BLaER1 treated with 17β-estradiol and CSF1 and Interleukin-3, amounts not matched to agents 10 nM and 100 nM (cell line): ENCODE results near the gene SULT4A1.

Experiments used
- H3K27ac ChIP-seq, 11 experiments: shearing (Covaris generic); formaldehyde crosslinking; 2 replicates each; pipeline ENCODE4 v1.8.1; 2022
- H3K27me3 ChIP-seq, 11 experiments: shearing (Covaris generic); formaldehyde crosslinking; 2 replicates each; pipeline ENCODE4 v1.8.1; 2022
- H3K36me3 ChIP-seq, 11 experiments: shearing (Covaris generic); formaldehyde crosslinking; 2 replicates each; pipeline ENCODE4 v1.8.1; 2022
- H3K4me1 ChIP-seq, 10 experiments: shearing (Covaris generic); formaldehyde crosslinking; 2 replicates each; pipeline ENCODE4 v1.8.1; 2022
- H3K4me2 ChIP-seq, 11 experiments: shearing (Covaris generic); formaldehyde crosslinking; 2 replicates each; pipeline ENCODE4 v1.8.1; 2022
- H3K4me3 ChIP-seq, 10 experiments: shearing (Covaris generic); formaldehyde crosslinking; 2 replicates each; pipeline ENCODE4 v1.8.1; 2022
- H3K9ac ChIP-seq, 11 experiments: shearing (Covaris generic); formaldehyde crosslinking; 2 replicates each; pipeline ENCODE4 v1.8.1; 2022
- H3K9me3 ChIP-seq, 11 experiments: shearing (Covaris generic); formaldehyde crosslinking; replicated peaks in 1 of 11; 2 replicates each; pipeline ENCODE4 v1.8.1; 2022
- H4K20me1 ChIP-seq, 11 experiments: shearing (Covaris generic); formaldehyde crosslinking; 2 replicates each; pipeline ENCODE4 v1.8.1; 2022
- Cebpa-rat ChIP-seq, 11 experiments: shearing (Covaris generic); IDR thresholded peaks; 2 replicates each; pipeline ENCODE4 v1.8.1; 2022

SULT4A1 gene

DNA sequence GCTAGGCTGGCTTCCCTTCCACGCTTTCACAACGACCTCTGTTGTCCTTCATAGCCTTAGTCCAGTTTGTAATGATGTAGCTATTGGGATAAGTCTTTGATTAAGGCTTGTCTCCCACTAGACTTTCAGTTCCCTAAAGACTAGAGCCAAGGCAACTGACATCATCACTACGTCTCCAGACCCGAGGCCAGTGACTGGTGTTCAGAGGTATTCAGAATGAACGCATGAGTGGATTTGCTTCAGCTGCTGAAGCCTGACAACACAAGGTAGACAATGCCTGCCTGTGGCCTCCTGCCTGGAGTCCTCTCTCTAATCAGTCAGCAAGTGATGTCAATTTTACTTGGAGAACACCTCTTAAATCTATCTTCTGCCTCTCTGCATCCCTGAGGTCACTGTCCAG lies 63.8 kb downstream of the SULT4A1 start:
- H3K36me3 ChIP-seq: no peaks in the 10 kb centered on the region
- no peaks in the 10 kb centered on the region for H3K27me3 ChIP-seq
- H3K4me1 ChIP-seq: peaks cover 4 to 20% (median 15%) of the 10 kb centered on the region in 10 experiments; a peak in 17 of 20 replicates
- H4K20me1 ChIP-seq: no peaks in the 10 kb centered on the region
- no peak overlapping the region for H3K27ac ChIP-seq
- H3K9me3 ChIP-seq: peaks cover 19 to 28% (median 23%) of the 10 kb centered on the region in 11 experiments
- H3K9ac ChIP-seq: no peak overlapping the region
- TF ChIP-seq Cebpa-rat (IDR thresholded peaks at IDR 0.05): no peak
- H3K4me2 ChIP-seq: peak overlapping the region in 4 of 11 experiments; percentile 1 to 18 (median 8); a peak in 2 of 22 replicates
- H3K4me3 ChIP-seq: no peak overlapping the region

DNA sequence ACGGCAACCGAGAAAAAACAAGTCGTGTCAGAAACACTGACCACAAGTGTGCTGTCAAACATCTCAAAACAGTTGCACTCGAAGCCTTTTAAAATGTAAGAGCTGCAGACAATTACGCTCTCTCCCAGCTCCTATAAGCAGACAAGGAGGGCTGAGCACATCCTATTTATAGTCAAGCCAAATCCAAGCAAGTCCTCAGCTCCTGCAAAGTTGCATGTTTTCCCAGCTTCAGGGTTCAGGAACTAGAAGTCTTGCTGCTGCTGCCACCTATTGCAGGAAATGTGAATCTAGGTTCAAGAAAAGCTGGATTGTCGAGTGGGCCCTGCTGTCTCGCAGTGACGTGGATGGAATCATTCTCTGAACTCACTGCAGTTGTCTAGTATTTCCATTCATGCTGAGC lies 65.7 kb downstream of the SULT4A1 start:
- Histone ChIP-seq H3K4me2 (no peak overlapping the region), H4K20me1 (no peaks in the 10 kb centered on the region), H3K27ac (no peak overlapping the region), H3K36me3 (no peaks in the 10 kb centered on the region), H3K27me3 (no peaks in the 10 kb centered on the region), H3K4me1 (peaks cover 0 to 10% (median 7%) of the 10 kb centered on the region in 10 experiments; a peak in 11 of 20 replicates), H3K4me3 (no peak overlapping the region), H3K9me3 (peaks cover 17 to 21% (median 19%) of the 10 kb centered on the region in 11 experiments), H3K9ac (no peak overlapping the region)
- TF ChIP-seq Cebpa-rat (IDR thresholded peaks at IDR 0.05): no peak

DNA sequence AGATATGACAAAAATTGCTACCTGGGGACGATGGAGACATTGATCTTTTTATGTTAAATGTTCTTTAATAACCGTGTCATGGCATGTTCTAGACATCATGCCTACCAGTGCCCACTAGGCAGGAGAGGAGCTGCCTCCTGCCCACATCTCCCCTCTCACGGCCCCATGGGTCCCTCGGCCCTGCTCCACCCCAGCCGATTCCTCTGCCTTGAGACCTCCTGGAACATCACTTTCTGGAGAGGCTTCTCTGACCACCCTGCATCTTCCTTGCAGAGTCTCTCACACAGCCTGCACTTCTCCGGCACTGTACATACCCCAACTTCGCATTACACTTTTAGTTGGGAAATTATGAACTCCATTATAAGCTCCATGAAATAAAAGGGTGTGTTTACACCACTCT lies 67.0 kb downstream of the SULT4A1 start:
- Histone ChIP-seq H3K27me3 (no peaks in the 10 kb centered on the region), H4K20me1 (no peaks in the 10 kb centered on the region), H3K27ac (no peak overlapping the region), H3K4me1 (peaks cover 0 to 10% (median 7%) of the 10 kb centered on the region in 10 experiments; a peak in 11 of 20 replicates), H3K9me3 (peaks cover 6 to 9% (median 8%) of the 10 kb centered on the region in 11 experiments; a peak in 20 of 22 replicates), H3K4me3 (no peak overlapping the region), H3K9ac (no peak overlapping the region), H3K36me3 (no peaks in the 10 kb centered on the region), H3K4me2 (no peak overlapping the region)
- no peak for TF ChIP-seq Cebpa-rat (IDR thresholded peaks at IDR 0.05)

DNA sequence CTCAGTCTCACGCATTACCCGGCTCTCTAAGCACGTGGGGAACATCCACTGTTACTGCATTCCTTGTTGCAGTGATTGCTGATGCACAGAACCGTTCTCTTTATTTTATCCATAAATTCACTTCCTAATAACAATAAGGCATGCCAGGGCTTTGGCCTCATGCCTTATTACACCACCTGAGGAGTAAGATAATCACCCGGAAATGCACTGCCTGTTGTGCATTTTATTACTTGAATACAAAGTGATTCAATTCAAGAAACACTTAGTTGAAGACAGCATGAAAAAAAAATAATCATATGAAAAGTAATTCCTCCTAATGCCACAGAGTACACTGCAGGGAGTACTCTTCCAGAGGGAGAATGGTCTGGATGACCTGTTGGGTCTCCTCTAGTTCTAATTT lies 69.4 kb downstream of the SULT4A1 start:
- Histone ChIP-seq H3K27ac (no peak overlapping the region), H3K27me3 (no peaks in the 10 kb centered on the region), H3K9me3 (no peaks in the 10 kb centered on the region), H3K36me3 (no peaks in the 10 kb centered on the region), H3K4me1 (0 out of 20 replicates have a peak, but pooled peaks cover 0 to under 1% (median 0%) of the 10 kb centered on the region in 10 experiments), H3K4me3 (no peak overlapping the region), H4K20me1 (no peaks in the 10 kb centered on the region), H3K9ac (no peak overlapping the region), H3K4me2 (no peak overlapping the region)
- TF ChIP-seq Cebpa-rat (IDR thresholded peaks at IDR 0.05): no peak

DNA sequence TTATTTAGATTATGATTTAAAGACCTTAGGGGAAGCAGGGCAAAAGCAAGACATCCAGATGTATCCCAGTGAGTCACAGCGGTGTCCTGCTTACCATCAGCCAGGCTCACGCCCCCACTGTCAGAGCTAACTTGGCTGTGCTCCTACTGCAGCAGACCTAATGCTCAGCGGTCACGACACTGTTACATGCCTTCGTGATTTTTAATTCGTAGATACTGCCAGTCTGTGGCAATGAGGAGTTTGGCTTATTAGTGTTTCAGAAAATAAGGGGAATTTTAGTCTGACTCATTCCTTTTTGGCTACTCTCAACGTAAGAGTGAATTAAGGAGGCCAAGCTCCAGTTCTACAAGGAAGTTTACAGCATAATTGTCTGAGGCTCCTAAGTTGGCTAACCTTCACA lies 72.9 kb downstream of the SULT4A1 start:
- Histone ChIP-seq H3K9ac (no peak overlapping the region), H3K27me3 (no peaks in the 10 kb centered on the region), H3K4me2 (no peak overlapping the region), H3K4me3 (no peak overlapping the region), H4K20me1 (no peaks in the 10 kb centered on the region), H3K9me3 (no peaks in the 10 kb centered on the region), H3K36me3 (no peaks in the 10 kb centered on the region), H3K4me1 (no peaks in the 10 kb centered on the region), H3K27ac (no peak overlapping the region)
- no peak for TF ChIP-seq Cebpa-rat (IDR thresholded peaks at IDR 0.05)

DNA sequence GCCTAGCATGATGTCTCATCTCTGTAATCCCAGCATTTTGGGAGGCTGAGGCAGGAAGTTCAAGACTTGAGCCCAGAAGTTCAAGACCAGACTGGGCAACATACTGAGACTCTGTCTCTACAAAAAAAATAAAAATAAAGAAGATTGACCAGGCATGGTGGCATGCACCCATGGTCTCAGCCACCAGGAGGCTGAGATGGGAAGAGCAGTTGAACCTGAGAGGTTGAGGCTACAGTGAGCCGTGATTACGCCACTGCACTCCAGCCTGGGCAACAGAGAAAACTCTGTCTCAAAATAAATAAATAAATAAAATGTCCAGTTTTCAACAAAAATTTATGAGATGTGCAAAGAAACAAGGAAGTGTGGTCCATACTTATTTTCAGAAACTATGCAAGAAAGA lies 78.5 kb downstream of the SULT4A1 start:
- no peaks in the 10 kb centered on the region for H3K36me3 ChIP-seq
- no peaks in the 10 kb centered on the region for H3K9me3 ChIP-seq
- no peaks in the 10 kb centered on the region for H3K27me3 ChIP-seq
- no peaks in the 10 kb centered on the region for H3K4me1 ChIP-seq
- H3K27ac ChIP-seq: no peak overlapping the region
- H3K9ac ChIP-seq: no peak overlapping the region
- H3K4me3 ChIP-seq: no peak overlapping the region
- H4K20me1 ChIP-seq: no peaks in the 10 kb centered on the region
- H3K4me2 ChIP-seq: no peak overlapping the region
- no peak for TF ChIP-seq Cebpa-rat (IDR thresholded peaks at IDR 0.05)

DNA sequence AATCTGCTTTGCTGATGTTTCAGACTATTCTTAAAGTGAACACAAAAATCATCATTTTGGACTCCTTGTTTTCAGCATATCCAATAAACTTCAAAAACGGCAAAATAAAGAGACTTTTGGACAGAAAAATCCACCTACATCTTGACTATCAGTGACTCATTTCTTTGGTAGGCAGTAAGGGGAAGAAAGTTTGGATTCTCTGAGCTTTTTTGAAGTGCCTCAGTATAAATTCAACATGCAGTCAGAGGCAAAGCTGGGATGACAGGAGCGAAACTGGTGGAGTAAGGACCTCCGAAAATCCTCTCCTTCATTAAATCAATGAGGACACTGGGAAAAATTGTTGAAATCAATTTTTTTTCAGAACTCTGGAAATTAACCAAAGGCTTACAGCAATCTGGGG lies 79.9 kb downstream of the SULT4A1 start:
- Histone ChIP-seq H3K4me3 (no peak overlapping the region), H4K20me1 (no peaks in the 10 kb centered on the region), H3K4me2 (no peak overlapping the region), H3K27ac (no peak overlapping the region), H3K4me1 (peaks cover 0 to 7% (median 0%) of the 10 kb centered on the region in 10 experiments; a peak in 8 of 20 replicates), H3K9me3 (no peaks in the 10 kb centered on the region), H3K36me3 (no peaks in the 10 kb centered on the region), H3K27me3 (no peaks in the 10 kb centered on the region), H3K9ac (no peak overlapping the region)
- TF ChIP-seq Cebpa-rat (IDR thresholded peaks at IDR 0.05): no peak

DNA sequence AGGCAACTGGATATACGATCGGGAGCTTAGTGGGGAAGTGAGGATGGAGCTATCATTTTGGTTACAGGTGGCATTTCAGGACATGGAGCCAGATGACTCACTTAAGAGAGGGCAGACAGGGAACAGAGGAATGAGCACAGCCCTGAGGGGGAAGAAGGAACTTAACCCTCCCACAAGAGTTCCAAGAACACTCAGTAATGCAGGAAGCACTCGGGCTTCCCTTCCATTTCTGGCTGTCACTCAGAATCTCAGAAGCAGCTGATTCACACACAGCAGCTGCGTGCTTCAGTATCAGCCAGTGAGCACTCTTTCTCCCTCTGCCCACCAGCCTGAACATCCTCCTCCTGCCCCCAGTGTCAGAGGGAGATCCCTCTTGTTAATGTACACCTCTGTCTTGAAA lies 85.0 kb downstream of the SULT4A1 start:
- H3K27me3 ChIP-seq: no peaks in the 10 kb centered on the region
- H3K4me1 ChIP-seq: peaks cover 0 to 13% (median 0%) of the 10 kb centered on the region in 10 experiments; a peak in 8 of 20 replicates
- no peak overlapping the region for H3K4me3 ChIP-seq
- no peak for TF ChIP-seq Cebpa-rat (IDR thresholded peaks at IDR 0.05)
- no peaks in the 10 kb centered on the region for H4K20me1 ChIP-seq
- peak overlapping the region in 4 of 11 experiments; percentile 9 to 65 (median 22); a peak in 6 of 22 replicates for H3K4me2 ChIP-seq
- H3K9ac ChIP-seq: peak overlapping the region in 1 of 11 experiments; percentile 15; a peak in 1 of 22 replicates
- no peak overlapping the region for H3K27ac ChIP-seq
- no peaks in the 10 kb centered on the region for H3K9me3 ChIP-seq
- no peaks in the 10 kb centered on the region for H3K36me3 ChIP-seq

DNA sequence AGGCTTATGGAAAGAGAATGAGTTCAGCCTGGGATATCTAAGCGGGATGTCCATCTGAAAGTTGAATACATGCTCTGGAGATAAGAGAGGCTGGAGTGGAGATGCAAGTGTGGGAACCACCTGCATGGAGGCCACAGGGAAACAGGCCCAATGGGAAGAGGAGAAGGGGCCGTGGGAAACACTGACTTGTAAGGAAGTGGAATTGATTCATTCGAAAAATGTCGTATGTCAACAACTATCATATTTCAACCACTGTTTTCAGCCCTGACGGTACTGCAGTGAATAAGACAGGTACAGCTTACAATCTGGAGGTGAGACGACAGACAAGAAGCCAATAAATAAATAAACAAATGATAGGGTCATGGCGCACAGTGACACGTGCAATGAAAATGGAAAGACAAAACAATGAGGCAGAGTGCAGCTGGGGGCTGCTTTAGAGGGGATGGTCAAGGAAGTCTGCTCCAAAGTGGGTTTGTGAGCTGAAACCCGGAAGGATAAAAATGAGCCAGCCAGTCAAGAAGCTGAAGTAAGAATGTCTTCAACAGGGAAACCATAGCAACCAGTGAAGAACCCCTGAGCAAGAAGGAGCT lies 86.1 kb downstream of the SULT4A1 start:
- Histone ChIP-seq H3K27me3 (no peaks in the 10 kb centered on the region), H3K4me3 (no peak overlapping the region), H3K36me3 (no peaks in the 10 kb centered on the region), H3K27ac (no peak overlapping the region), H3K4me1 (peaks cover 0 to 13% (median 0%) of the 10 kb centered on the region in 10 experiments; a peak in 8 of 20 replicates), H3K9me3 (no peaks in the 10 kb centered on the region), H4K20me1 (no peaks in the 10 kb centered on the region), H3K4me2 (no peak overlapping the region), H3K9ac (no peak overlapping the region)
- TF ChIP-seq Cebpa-rat (IDR thresholded peaks at IDR 0.05): no peak
